Astrocyte (in vitro differentiated cells and primary cell): Measurements from ENCODE around the gene RAB11FIP4. TPM values are rescaled to one million over a fixed set of nuclear protein-coding genes. Genes with fewer than 3 reads are reported as not detected.
A peak's percentile ranks its signal among the peaks of the same experiment; 100 is the strongest.

Experiments used
- DNase-seq: peaks from one replicate; pipeline ENCODE4 v3.0.0-alpha.2; 2010; ENCODE audit warnings: low read depth
- FAIRE-seq: peaks from 2 replicates; lab custom pipeline; 2011; peaks lifted over from hg19 to GRCh38; lab: Jason Lieb, UNC
- H2AFZ ChIP-seq: 2 replicates; pipeline ENCODE4 v1.6.0; 2012; ENCODE audit warnings: low read depth, low read length, inconsistent platforms
- H3K27ac ChIP-seq: 2 replicates; pipeline ENCODE4 v1.5.1; 2011; ENCODE audit warnings: low read depth, low read length, inconsistent platforms
- H3K27me3 ChIP-seq: 2 replicates; pipeline ENCODE4 v1.6.0; 2011; ENCODE audit warnings: low read length, inconsistent platforms; ENCODE audit not compliant: insufficient read depth
- H3K36me3 ChIP-seq: 2 replicates; pipeline ENCODE4 v1.5.1; 2011; ENCODE audit warnings: low read length, inconsistent platforms; ENCODE audit not compliant: insufficient read depth
- H3K4me1 ChIP-seq: 2 replicates; pipeline ENCODE4 v1.5.1; 2011; ENCODE audit warnings: low read length, inconsistent platforms; ENCODE audit not compliant: insufficient read depth
- H3K4me2 ChIP-seq: 2 replicates; pipeline ENCODE4 v1.6.0; 2012; ENCODE audit warnings: low read length, inconsistent platforms
- H3K4me3 ChIP-seq: 2 replicates; pipeline ENCODE4 v1.5.1; 2011; ENCODE audit warnings: low read depth, mild to moderate bottlenecking, low read length, inconsistent platforms; ENCODE audit not compliant: insufficient read depth
- H3K79me2 ChIP-seq: 2 replicates; pipeline ENCODE4 v1.6.0; 2012; ENCODE audit warnings: mild to moderate bottlenecking, low read length, inconsistent platforms; ENCODE audit not compliant: insufficient read depth
- H3K9ac ChIP-seq: 2 replicates; pipeline ENCODE4 v1.6.0; 2012; ENCODE audit warnings: mild to moderate bottlenecking, low read length, inconsistent platforms
- H3K9me3 ChIP-seq: 2 replicates; pipeline ENCODE4 v1.5.1; 2012; ENCODE audit warnings: low read depth, mild to moderate bottlenecking, low read length, inconsistent platforms; ENCODE audit not compliant: insufficient read depth
- H4K20me1 ChIP-seq: 2 replicates; pipeline ENCODE4 v1.6.0; 2012; ENCODE audit warnings: low read length, inconsistent platforms; ENCODE audit not compliant: insufficient read depth
- H3K27ac Mint-ChIP-seq: one replicate; pipeline ENCODE4 v1.8.0; 2021; ENCODE audit warnings: mild to moderate bottlenecking, mixed read lengths; ENCODE audit not compliant: unreplicated experiment
- H3K27me3 Mint-ChIP-seq: one replicate; pipeline ENCODE4 v1.8.0; 2021; ENCODE audit warnings: low read depth, mixed read lengths; ENCODE audit not compliant: unreplicated experiment
- H3K36me3 Mint-ChIP-seq: one replicate; pipeline ENCODE4 v1.8.0; 2021; ENCODE audit warnings: low read depth, mixed read lengths; ENCODE audit not compliant: unreplicated experiment
- H3K4me1 Mint-ChIP-seq: one replicate; pipeline ENCODE4 v1.8.0; 2021; ENCODE audit warnings: low read depth, mixed read lengths; ENCODE audit not compliant: unreplicated experiment
- H3K4me3 Mint-ChIP-seq: one replicate; pipeline ENCODE4 v1.8.0; 2021; ENCODE audit warnings: mild to moderate bottlenecking, moderate library complexity, mixed read lengths; ENCODE audit not compliant: unreplicated experiment
- H3K9me3 Mint-ChIP-seq: one replicate; pipeline ENCODE4 v1.8.0; 2021; ENCODE audit warnings: mild to moderate bottlenecking, mixed read lengths; ENCODE audit not compliant: unreplicated experiment
- CTCF ChIP-seq: IDR thresholded peaks from 2 replicates; pipeline ENCODE4 v1.5.1; 2011; ENCODE audit warnings: low read depth, mild to moderate bottlenecking, inconsistent platforms, low read length, moderate library complexity; ENCODE audit not compliant: insufficient read depth
- EZH2 ChIP-seq: IDR thresholded peaks from 2 replicates; pipeline ENCODE4 v1.6.1; 2012; ENCODE audit warnings: mild to moderate bottlenecking, low read length, inconsistent platforms; ENCODE audit not compliant: insufficient read depth
- total RNA-seq: library from RNA; stranded (reverse); gene quantifications from 2 replicates; pipeline ENCODE4 v1.2.1, GENCODE V29; 2021

RAB11FIP4 gene
- total RNA-seq, 1 donor from 2014 or later = 4.4 TPM

GRCh38 chr17:31392856-31393748, 1.6 kb downstream of the RAB11FIP4 start:
- Histone ChIP-seq H3K4me2 (no peak overlapping the region), H3K27me3 (peaks cover 14% of the 10 kb centered on the region), H2AFZ (no peak overlapping the region), H3K4me1 (no peaks in the 10 kb centered on the region), H3K9ac (no peak overlapping the region), H3K9me3 (no peaks in the 10 kb centered on the region), H3K79me2 (no peaks in the 10 kb centered on the region), H4K20me1 (peaks cover 5% of the 10 kb centered on the region), H3K27ac (no peak overlapping the region), H3K4me3 (no peak overlapping the region), H3K36me3 (no peaks in the 10 kb centered on the region)
- Mint-ChIP-seq H3K36me3 (no peaks in the 10 kb centered on the region), H3K4me1 (no peaks in the 10 kb centered on the region), H3K27me3 (peaks cover 52% of the 10 kb centered on the region), H3K9me3 (no peaks in the 10 kb centered on the region), H3K27ac (peak overlapping the region; percentile 19), H3K4me3 (no peak overlapping the region)
- DNase-seq (no peak), FAIRE-seq (no peak)
- TF ChIP-seq EZH2 (no peak), CTCF (no peak)

- Mint-ChIP-seq H3K9me3 (no peaks in the 10 kb centered on the region), H3K4me1 (no peaks in the 10 kb centered on the region), H3K27ac (no peak overlapping the region), H3K36me3 (peaks cover 1% of the 10 kb centered on the region), H3K27me3 (peaks cover 57% of the 10 kb centered on the region), H3K4me3 (no peak overlapping the region)
- Histone ChIP-seq H3K27me3 (peaks cover 14% of the 10 kb centered on the region), H3K27ac (no peak overlapping the region), H3K36me3 (no peaks in the 10 kb centered on the region), H3K9ac (no peak overlapping the region), H4K20me1 (peaks cover 5% of the 10 kb centered on the region), H3K4me3 (no peak overlapping the region), H3K4me1 (no peaks in the 10 kb centered on the region), H3K9me3 (no peaks in the 10 kb centered on the region), H3K4me2 (no peak overlapping the region), H2AFZ (no peak overlapping the region), H3K79me2 (no peaks in the 10 kb centered on the region)
- no peak for TF ChIP-seq CTCF
- no peak for TF ChIP-seq EZH2
- DNase-seq (no peak), FAIRE-seq (no peak)
Observed at GRCh38 chr17:31393749-31394146, 2.3 kb downstream of the RAB11FIP4 start.

- H4K20me1 ChIP-seq = no peaks in the 10 kb centered on the region
- FAIRE-seq = peak; percentile 82
- Mint-ChIP-seq H3K4me3 (no peak overlapping the region), H3K36me3 (peaks cover 1% of the 10 kb centered on the region), H3K9me3 (no peaks in the 10 kb centered on the region), H3K27ac (no peak overlapping the region), H3K4me1 (no peaks in the 10 kb centered on the region), H3K27me3 (peaks cover 50% of the 10 kb centered on the region)
- no peak overlapping the region for H2AFZ ChIP-seq
- H3K4me1 ChIP-seq = no peaks in the 10 kb centered on the region
- TF ChIP-seq CTCF (no peak), EZH2 (no peak)
- no peaks in the 10 kb centered on the region for H3K9me3 ChIP-seq
- H3K36me3 ChIP-seq = no peaks in the 10 kb centered on the region
- H3K9ac ChIP-seq = no peak overlapping the region
- H3K79me2 ChIP-seq = no peaks in the 10 kb centered on the region
- no peak overlapping the region for H3K4me3 ChIP-seq
- no peak overlapping the region for H3K27ac ChIP-seq
- H3K4me2 ChIP-seq = no peak overlapping the region
- DNase-seq = peak; percentile 49
- peaks cover 14% of the 10 kb centered on the region for H3K27me3 ChIP-seq
Observed at GRCh38 chr17:31394544-31394943, 3.1 kb downstream of the RAB11FIP4 start.
